ENCODE data around the gene BATF3. TPM values are rescaled to one million over a fixed set of nuclear protein-coding genes. Genes with fewer than 3 reads are reported as not detected.

The BATF3 gene
- total RNA-seq, 1 donor from 2014 or later = 7.9 TPM

GRCh38 chr1:212688341-212689047, 11.1 kb downstream of the BATF3 start:
- DNase-seq (ENCODE audit: extremely low spot score in 2 of 2) = peak; percentile 22 to 32
- Histone ChIP-seq H3K4me3 (no peak overlapping the region), H3K36me3 (no peaks in the 10 kb centered on the region), H3K27me3 (no peaks in the 10 kb centered on the region), H3K9me3 (no peaks in the 10 kb centered on the region), H3K4me1 (no peaks in the 10 kb centered on the region), H3K27ac (no peak overlapping the region)
- TF ChIP-seq POLR2A (IDR thresholded peaks at IDR 0.05) (no peak), CTCF (IDR thresholded peaks at IDR 0.05) (no peak), POLR2AphosphoS5 (IDR thresholded peaks at IDR 0.05; ENCODE audit: insufficient read depth in 1 of 2, low read depth in 1 of 2) (no peak)
- intact Hi-C loops (cut with DNase I) = no loop called here

GRCh38 chr1:212687811-212688210, 11.8 kb downstream of the BATF3 start:
- H3K27me3 ChIP-seq = no peaks in the 10 kb centered on the region
- H3K27ac ChIP-seq = no peak overlapping the region
- H3K4me3 ChIP-seq = no peak overlapping the region
- intact Hi-C loops (cut with DNase I) = no loop called here
- H3K36me3 ChIP-seq = no peaks in the 10 kb centered on the region
- H3K9me3 ChIP-seq = no peaks in the 10 kb centered on the region
- TF ChIP-seq CTCF (IDR thresholded peaks at IDR 0.05) (no peak), POLR2A (IDR thresholded peaks at IDR 0.05) (no peak), POLR2AphosphoS5 (IDR thresholded peaks at IDR 0.05; ENCODE audit: insufficient read depth in 1 of 2, low read depth in 1 of 2) (no peak)
- H3K4me1 ChIP-seq = no peaks in the 10 kb centered on the region
- no peak for DNase-seq (ENCODE audit: extremely low spot score in 2 of 2)

GRCh38 chr1:212686591-212686990, 13.0 kb downstream of the BATF3 start:
- Histone ChIP-seq H3K36me3 (no peaks in the 10 kb centered on the region), H3K27me3 (no peaks in the 10 kb centered on the region), H3K27ac (no peak overlapping the region), H3K9me3 (no peaks in the 10 kb centered on the region), H3K4me3 (no peak overlapping the region), H3K4me1 (no peaks in the 10 kb centered on the region)
- DNase-seq (ENCODE audit: extremely low spot score in 2 of 2) = peak in 1 of 2 donors; percentile 46
- intact Hi-C loops (cut with DNase I) = no loop called here
- TF ChIP-seq POLR2AphosphoS5 (IDR thresholded peaks at IDR 0.05; ENCODE audit: insufficient read depth in 1 of 2, low read depth in 1 of 2) (no peak), CTCF (IDR thresholded peaks at IDR 0.05) (no peak), POLR2A (IDR thresholded peaks at IDR 0.05) (no peak)

GRCh38 chr1:212686069-212686468, 13.6 kb downstream of the BATF3 start:
- H3K4me1 ChIP-seq = no peaks in the 10 kb centered on the region
- no peaks in the 10 kb centered on the region for H3K27me3 ChIP-seq
- H3K36me3 ChIP-seq = no peaks in the 10 kb centered on the region
- TF ChIP-seq CTCF (IDR thresholded peaks at IDR 0.05) = no peak
- TF ChIP-seq POLR2A (IDR thresholded peaks at IDR 0.05) = no peak
- no peak for TF ChIP-seq POLR2AphosphoS5 (IDR thresholded peaks at IDR 0.05; ENCODE audit: insufficient read depth in 1 of 2, low read depth in 1 of 2)
- DNase-seq (ENCODE audit: extremely low spot score in 2 of 2) = peak in 1 of 2 donors; percentile 85
- no peak overlapping the region for H3K27ac ChIP-seq
- H3K4me3 ChIP-seq = no peak overlapping the region
- intact Hi-C loops (cut with DNase I) = no loop called here
- H3K9me3 ChIP-seq = no peaks in the 10 kb centered on the region

- no peak for TF ChIP-seq CTCF (IDR thresholded peaks at IDR 0.05)
- TF ChIP-seq POLR2AphosphoS5 (IDR thresholded peaks at IDR 0.05; ENCODE audit: insufficient read depth in 1 of 2, low read depth in 1 of 2) = no peak
- no peak for TF ChIP-seq POLR2A (IDR thresholded peaks at IDR 0.05)
- DNase-seq (ENCODE audit: extremely low spot score in 2 of 2) = peak in 1 of 2 donors; percentile 55
- H3K4me3 ChIP-seq = no peak overlapping the region
- intact Hi-C loops (cut with DNase I) = no loop called here
- H3K9me3 ChIP-seq = no peaks in the 10 kb centered on the region
- no peaks in the 10 kb centered on the region for H3K36me3 ChIP-seq
- no peaks in the 10 kb centered on the region for H3K27me3 ChIP-seq
- no peak overlapping the region for H3K27ac ChIP-seq
- no peaks in the 10 kb centered on the region for H3K4me1 ChIP-seq
Observed at GRCh38 chr1:212685429-212685828, 14.2 kb downstream of the BATF3 start.

All from vagina (tissue), 2 donors.